ENCODE results near the gene LY6G6C.
A peak's percentile ranks its signal among the peaks of the same experiment; 100 is the strongest.

Gene LY6G6C

GRCh38 chr6:31721351-31722020, at the start of gene LY6G6C:
Gene LY6G6C, minus strand, starts transcription at chr6:31721746. Its CDS starts 67 bp downstream, at chr6:31721679.
- no peak within 1 kb of the TSS for H3K27ac ChIP-seq (ENCODE audit: low read depth, low read length)
- no peak within 1 kb of the TSS for H3K4me3 ChIP-seq (ENCODE audit: low read depth, low read length)
- no peaks in the 10 kb centered on the region for H3K36me3 ChIP-seq (ENCODE audit: insufficient read depth, low read length)
- no peak within 1 kb of the TSS for H2AFZ ChIP-seq (ENCODE audit: low read length, unreplicated experiment)
- no peaks in the 10 kb centered on the region for H3K4me1 ChIP-seq (ENCODE audit: control insufficient read depth, insufficient read depth, low read length, unreplicated experiment)
- H3K27me3 ChIP-seq (ENCODE audit: insufficient read depth, low read length) = no peaks in the 10 kb centered on the region
- H3K79me2 ChIP-seq (ENCODE audit: control insufficient read depth, insufficient read depth, low read length, unreplicated experiment) = no peaks in the 10 kb centered on the region

GRCh38 chr6:31770860-31771259, 49.3 kb upstream of the LY6G6C start:
- Histone ChIP-seq H3K4me3 (ENCODE audit: low read depth, low read length) (no peak overlapping the region), H2AFZ (ENCODE audit: low read length, unreplicated experiment) (no peak overlapping the region), H3K36me3 (ENCODE audit: insufficient read depth, low read length) (no peaks in the 10 kb centered on the region), H3K27ac (ENCODE audit: low read depth, low read length) (no peak overlapping the region), H3K79me2 (ENCODE audit: control insufficient read depth, insufficient read depth, low read length, unreplicated experiment) (no peaks in the 10 kb centered on the region), H3K27me3 (ENCODE audit: insufficient read depth, low read length) (no peaks in the 10 kb centered on the region), H3K4me1 (ENCODE audit: control insufficient read depth, insufficient read depth, low read length, unreplicated experiment) (no peaks in the 10 kb centered on the region)

GRCh38 chr6:31769684-31770371, 48.3 kb upstream of the LY6G6C start:
- H3K79me2 ChIP-seq (ENCODE audit: control insufficient read depth, insufficient read depth, low read length, unreplicated experiment) = no peaks in the 10 kb centered on the region
- no peaks in the 10 kb centered on the region for H3K27me3 ChIP-seq (ENCODE audit: insufficient read depth, low read length)
- no peaks in the 10 kb centered on the region for H3K36me3 ChIP-seq (ENCODE audit: insufficient read depth, low read length)
- H3K4me1 ChIP-seq (ENCODE audit: control insufficient read depth, insufficient read depth, low read length, unreplicated experiment) = no peaks in the 10 kb centered on the region
- no peak overlapping the region for H2AFZ ChIP-seq (ENCODE audit: low read length, unreplicated experiment)
- no peak overlapping the region for H3K27ac ChIP-seq (ENCODE audit: low read depth, low read length)
- H3K4me3 ChIP-seq (ENCODE audit: low read depth, low read length) = no peak overlapping the region

- no peak overlapping the region for H3K4me3 ChIP-seq (ENCODE audit: low read depth, low read length)
- H3K79me2 ChIP-seq (ENCODE audit: control insufficient read depth, insufficient read depth, low read length, unreplicated experiment) = no peaks in the 10 kb centered on the region
- no peaks in the 10 kb centered on the region for H3K36me3 ChIP-seq (ENCODE audit: insufficient read depth, low read length)
- H3K4me1 ChIP-seq (ENCODE audit: control insufficient read depth, insufficient read depth, low read length, unreplicated experiment) = no peaks in the 10 kb centered on the region
- no peak overlapping the region for H3K27ac ChIP-seq (ENCODE audit: low read depth, low read length)
- H3K27me3 ChIP-seq (ENCODE audit: insufficient read depth, low read length) = no peaks in the 10 kb centered on the region
- H2AFZ ChIP-seq (ENCODE audit: low read length, unreplicated experiment) = no peak overlapping the region
These were observed 47.1 kb upstream of the LY6G6C start for GRCh38 chr6:31768363-31769257.

- peaks cover 6% of the 10 kb centered on the region for H3K4me1 ChIP-seq (ENCODE audit: control insufficient read depth, insufficient read depth, low read length, unreplicated experiment)
- H3K27ac ChIP-seq (ENCODE audit: low read depth, low read length) = no peak overlapping the region
- H3K4me3 ChIP-seq (ENCODE audit: low read depth, low read length) = no peak overlapping the region
These were observed 45.6 kb upstream of the LY6G6C start for GRCh38 chr6:31767096-31767645.

GRCh38 chr6:31765910-31766794, 44.6 kb upstream of the LY6G6C start:
- peak overlapping the region; percentile 34; the same call in 1 of the 2 replicates for H3K4me3 ChIP-seq (ENCODE audit: low read depth, low read length)
- no peaks in the 10 kb centered on the region for H3K27me3 ChIP-seq (ENCODE audit: insufficient read depth, low read length)
- no peaks in the 10 kb centered on the region for H3K36me3 ChIP-seq (ENCODE audit: insufficient read depth, low read length)
- peaks cover 6% of the 10 kb centered on the region for H3K4me1 ChIP-seq (ENCODE audit: control insufficient read depth, insufficient read depth, low read length, unreplicated experiment)
- H3K27ac ChIP-seq (ENCODE audit: low read depth, low read length) = no peak overlapping the region
- no peaks in the 10 kb centered on the region for H3K79me2 ChIP-seq (ENCODE audit: control insufficient read depth, insufficient read depth, low read length, unreplicated experiment)
- peak overlapping the region; percentile 19 for H2AFZ ChIP-seq (ENCODE audit: low read length, unreplicated experiment)

More at GRCh38 chr6:31767096-31767645, 45.6 kb upstream of the LY6G6C start:
- Histone ChIP-seq H3K79me2 (ENCODE audit: control insufficient read depth, insufficient read depth, low read length, unreplicated experiment) (no peaks in the 10 kb centered on the region), H3K27me3 (ENCODE audit: insufficient read depth, low read length) (no peaks in the 10 kb centered on the region), H3K36me3 (ENCODE audit: insufficient read depth, low read length) (no peaks in the 10 kb centered on the region), H2AFZ (ENCODE audit: low read length, unreplicated experiment) (no peak overlapping the region)

- no peak overlapping the region for H2AFZ ChIP-seq (ENCODE audit: low read length, unreplicated experiment)
- H3K4me3 ChIP-seq (ENCODE audit: low read depth, low read length) = no peak overlapping the region
- H3K27me3 ChIP-seq (ENCODE audit: insufficient read depth, low read length) = no peaks in the 10 kb centered on the region
- no peaks in the 10 kb centered on the region for H3K36me3 ChIP-seq (ENCODE audit: insufficient read depth, low read length)
- no peaks in the 10 kb centered on the region for H3K79me2 ChIP-seq (ENCODE audit: control insufficient read depth, insufficient read depth, low read length, unreplicated experiment)
- H3K4me1 ChIP-seq (ENCODE audit: control insufficient read depth, insufficient read depth, low read length, unreplicated experiment) = peaks cover 6% of the 10 kb centered on the region
- no peak overlapping the region for H3K27ac ChIP-seq (ENCODE audit: low read depth, low read length)
These were observed 44.0 kb upstream of the LY6G6C start for GRCh38 chr6:31765559-31765909.

GRCh38 chr6:31764198-31764597, 42.7 kb upstream of the LY6G6C start:
- Histone ChIP-seq H3K27me3 (ENCODE audit: insufficient read depth, low read length) (no peaks in the 10 kb centered on the region), H2AFZ (ENCODE audit: low read length, unreplicated experiment) (no peak overlapping the region), H3K79me2 (ENCODE audit: control insufficient read depth, insufficient read depth, low read length, unreplicated experiment) (no peaks in the 10 kb centered on the region), H3K4me3 (ENCODE audit: low read depth, low read length) (no peak overlapping the region), H3K4me1 (ENCODE audit: control insufficient read depth, insufficient read depth, low read length, unreplicated experiment) (peaks cover 6% of the 10 kb centered on the region), H3K36me3 (ENCODE audit: insufficient read depth, low read length) (no peaks in the 10 kb centered on the region), H3K27ac (ENCODE audit: low read depth, low read length) (no peak overlapping the region)

GRCh38 chr6:31763619-31763940, 42.0 kb upstream of the LY6G6C start:
- Histone ChIP-seq H3K27ac (ENCODE audit: low read depth, low read length) (no peak overlapping the region), H3K4me1 (ENCODE audit: control insufficient read depth, insufficient read depth, low read length, unreplicated experiment) (peaks cover 6% of the 10 kb centered on the region), H2AFZ (ENCODE audit: low read length, unreplicated experiment) (no peak overlapping the region), H3K79me2 (ENCODE audit: control insufficient read depth, insufficient read depth, low read length, unreplicated experiment) (no peaks in the 10 kb centered on the region), H3K4me3 (ENCODE audit: low read depth, low read length) (no peak overlapping the region), H3K27me3 (ENCODE audit: insufficient read depth, low read length) (no peaks in the 10 kb centered on the region), H3K36me3 (ENCODE audit: insufficient read depth, low read length) (no peaks in the 10 kb centered on the region)
